DND-41 (cell line): Measurements from ENCODE around the gene BCKDHB.

Experiments used
- EZH2 ChIP-seq: IDR thresholded peaks from 3 replicates; pipeline ENCODE4 v1.6.1; 2012; ENCODE audit warnings: borderline replicate concordance, low read depth, mild to moderate bottlenecking, moderate library complexity, low read length, inconsistent platforms; ENCODE audit not compliant: severe bottlenecking
- TF ChIP-seq, protein P1 (sequence below): IDR thresholded peaks from 2 replicates; pipeline ENCODE4 v1.5.1; 2012; ENCODE audit warnings: borderline replicate concordance, low read length, moderate library complexity, mild to moderate bottlenecking; ENCODE audit not compliant: poor library complexity, severe bottlenecking; ENCODE audit errors: extremely low read depth

DNA sequence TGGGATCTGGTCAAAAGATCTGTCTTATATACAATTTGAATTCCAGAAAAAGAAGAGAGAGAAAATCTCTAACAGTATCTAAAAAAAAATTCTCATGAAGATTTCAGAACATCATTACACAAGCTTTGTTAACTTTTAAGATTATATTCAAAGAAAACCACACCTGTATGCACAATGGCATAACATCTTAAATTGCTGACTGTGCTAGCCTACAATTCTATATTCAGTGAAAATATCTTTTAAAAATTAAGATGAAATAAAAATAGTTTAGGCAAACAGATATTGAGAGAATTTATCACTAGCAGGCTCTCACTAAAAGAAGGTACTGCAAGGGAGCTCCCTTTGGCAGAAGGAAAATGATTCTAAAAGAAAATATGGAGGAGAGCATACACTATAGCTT is 100.3 kb downstream of the BCKDHB start:
- TF ChIP-seq, protein P1, sequence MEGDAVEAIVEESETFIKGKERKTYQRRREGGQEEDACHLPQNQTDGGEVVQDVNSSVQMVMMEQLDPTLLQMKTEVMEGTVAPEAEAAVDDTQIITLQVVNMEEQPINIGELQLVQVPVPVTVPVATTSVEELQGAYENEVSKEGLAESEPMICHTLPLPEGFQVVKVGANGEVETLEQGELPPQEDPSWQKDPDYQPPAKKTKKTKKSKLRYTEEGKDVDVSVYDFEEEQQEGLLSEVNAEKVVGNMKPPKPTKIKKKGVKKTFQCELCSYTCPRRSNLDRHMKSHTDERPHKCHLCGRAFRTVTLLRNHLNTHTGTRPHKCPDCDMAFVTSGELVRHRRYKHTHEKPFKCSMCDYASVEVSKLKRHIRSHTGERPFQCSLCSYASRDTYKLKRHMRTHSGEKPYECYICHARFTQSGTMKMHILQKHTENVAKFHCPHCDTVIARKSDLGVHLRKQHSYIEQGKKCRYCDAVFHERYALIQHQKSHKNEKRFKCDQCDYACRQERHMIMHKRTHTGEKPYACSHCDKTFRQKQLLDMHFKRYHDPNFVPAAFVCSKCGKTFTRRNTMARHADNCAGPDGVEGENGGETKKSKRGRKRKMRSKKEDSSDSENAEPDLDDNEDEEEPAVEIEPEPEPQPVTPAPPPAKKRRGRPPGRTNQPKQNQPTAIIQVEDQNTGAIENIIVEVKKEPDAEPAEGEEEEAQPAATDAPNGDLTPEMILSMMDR, result no peak
- no peak for TF ChIP-seq EZH2
